A549 treated with CpdA at 1 μM for 4 hours (cell line): Measurements from ENCODE around the gene PARD3. TPM values are rescaled to one million over a fixed set of nuclear protein-coding genes. Genes with fewer than 3 reads are reported as not detected.

Experiments
- total RNA-seq: library from RNA; stranded (reverse); fragments of 200-300 nt; extraction: Qiagen RNA extraction; gene quantifications from 5 replicates; pipeline ENCODE4 v1.2.3, GENCODE V29; 2022; ENCODE audit warnings: low read depth

PARD3 gene
- 71.5 to 102 TPM (median 82.7 TPM) in 5 replicates for total RNA-seq

GRCh38 chr10:34815185-34816084 is at the start of gene PARD3:
PARD3 (minus strand) TSS chr10:34815296; CDS start chr10:34814995, 301 bp downstream.

